Ascending aorta (tissue), 2 donors: ENCODE measurements around the gene CACNA2D2. TPM values are rescaled to one million over a fixed set of nuclear protein-coding genes. Genes with fewer than 3 reads are reported as not detected.

Experiments used
- DNase-seq, 2 donors: peaks; one replicate each; pipeline ENCODE4 v3.0.0-alpha.2; 2019; ENCODE audit warnings: low spot score in 2 of 2
- H3K27ac ChIP-seq, 2 donors: fragments of 200-600 bp; sonication (generic); one replicate each; pipeline ENCODE4 v1.5.1; 2016 to 2017; ENCODE audit warnings: mild to moderate bottlenecking in 1 of 2
- H3K27me3 ChIP-seq: fragments of 200-600 bp; sonication (generic); one replicate; pipeline ENCODE4 v1.5.1; 2017
- H3K36me3 ChIP-seq, 2 donors: fragments of 200-600 bp; sonication (generic); one replicate each; pipeline ENCODE4 v1.5.1; 2016
- H3K4me1 ChIP-seq, 2 donors: fragments of 200-600 bp; sonication (generic); one replicate each; pipeline ENCODE4 v1.5.1; 2016 to 2017; ENCODE audit warnings: mild to moderate bottlenecking in 1 of 2
- H3K4me3 ChIP-seq, 2 donors: fragments of 200-600 bp; sonication (generic); one replicate each; pipeline ENCODE4 v1.5.1; 2016 to 2017; ENCODE audit warnings: mild to moderate bottlenecking in 1 of 2
- H3K9me3 ChIP-seq, 2 donors: fragments of 200-600 bp; sonication (generic); one replicate each; pipeline ENCODE4 v1.5.1; 2016
- intact Hi-C: fragments of 100-400 bp; cut with DNase I; formaldehyde crosslinking; loops from one replicate; pipeline ENCODE4 v1.15.1; 2023
- total RNA-seq: library from RNA; depleted of rRNA; stranded (reverse); fragments of >200 nt; gene quantifications from one replicate; pipeline ENCODE4 v1.1.0, GENCODE V29; 2016
- TF ChIP-seq, protein P1 (sequence below), 3 experiments: fragments of 200-600 bp in 2 of 3; fragments of 450-650 bp in 1 of 3; sonication (generic) in 2 of 3; IDR thresholded peaks; one replicate each; pipeline ENCODE4 v1.5.1; 2016 to 2019; ENCODE audit warnings: antibody characterized with exemption in 3 of 3, mild to moderate bottlenecking in 1 of 3, moderate library complexity in 1 of 3

Gene CACNA2D2
- total RNA-seq, 1 donor from 2014 or later: 0.85 TPM

DNA sequence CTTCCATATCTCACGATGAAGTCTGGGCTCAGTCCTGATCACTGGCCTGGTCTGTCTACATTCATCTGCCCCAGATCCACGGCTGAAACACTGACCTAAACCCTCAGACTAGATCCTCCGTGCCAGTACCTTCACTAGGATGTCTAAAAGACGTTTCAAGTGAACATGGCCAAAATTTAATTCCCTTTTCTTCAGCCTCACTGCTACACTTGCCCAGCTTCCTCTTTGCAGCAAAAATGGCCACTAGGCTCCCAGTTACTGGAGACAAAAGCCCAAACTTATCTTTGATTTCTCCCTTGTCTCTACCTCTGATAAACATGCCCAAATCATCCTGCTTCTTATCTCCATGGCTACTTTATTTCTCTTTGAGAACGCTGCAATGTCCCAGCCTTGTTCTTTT is 164.5 kb downstream of the CACNA2D2 start:
- intact Hi-C loops: no loop called here
- TF ChIP-seq, protein P1, sequence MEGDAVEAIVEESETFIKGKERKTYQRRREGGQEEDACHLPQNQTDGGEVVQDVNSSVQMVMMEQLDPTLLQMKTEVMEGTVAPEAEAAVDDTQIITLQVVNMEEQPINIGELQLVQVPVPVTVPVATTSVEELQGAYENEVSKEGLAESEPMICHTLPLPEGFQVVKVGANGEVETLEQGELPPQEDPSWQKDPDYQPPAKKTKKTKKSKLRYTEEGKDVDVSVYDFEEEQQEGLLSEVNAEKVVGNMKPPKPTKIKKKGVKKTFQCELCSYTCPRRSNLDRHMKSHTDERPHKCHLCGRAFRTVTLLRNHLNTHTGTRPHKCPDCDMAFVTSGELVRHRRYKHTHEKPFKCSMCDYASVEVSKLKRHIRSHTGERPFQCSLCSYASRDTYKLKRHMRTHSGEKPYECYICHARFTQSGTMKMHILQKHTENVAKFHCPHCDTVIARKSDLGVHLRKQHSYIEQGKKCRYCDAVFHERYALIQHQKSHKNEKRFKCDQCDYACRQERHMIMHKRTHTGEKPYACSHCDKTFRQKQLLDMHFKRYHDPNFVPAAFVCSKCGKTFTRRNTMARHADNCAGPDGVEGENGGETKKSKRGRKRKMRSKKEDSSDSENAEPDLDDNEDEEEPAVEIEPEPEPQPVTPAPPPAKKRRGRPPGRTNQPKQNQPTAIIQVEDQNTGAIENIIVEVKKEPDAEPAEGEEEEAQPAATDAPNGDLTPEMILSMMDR (IDR thresholded peaks at IDR 0.05): no peak
- H3K4me1 ChIP-seq: peaks cover 24 to 63% of the 10 kb centered on the region in 2 donors
- no peak for DNase-seq
- no peaks in the 10 kb centered on the region for H3K36me3 ChIP-seq
- H3K4me3 ChIP-seq: peak overlapping the region; percentile 14 to 96
- peak overlapping the region; percentile 99 for H3K27ac ChIP-seq
- no peaks in the 10 kb centered on the region for H3K27me3 ChIP-seq
- H3K9me3 ChIP-seq: no peaks in the 10 kb centered on the region

DNA sequence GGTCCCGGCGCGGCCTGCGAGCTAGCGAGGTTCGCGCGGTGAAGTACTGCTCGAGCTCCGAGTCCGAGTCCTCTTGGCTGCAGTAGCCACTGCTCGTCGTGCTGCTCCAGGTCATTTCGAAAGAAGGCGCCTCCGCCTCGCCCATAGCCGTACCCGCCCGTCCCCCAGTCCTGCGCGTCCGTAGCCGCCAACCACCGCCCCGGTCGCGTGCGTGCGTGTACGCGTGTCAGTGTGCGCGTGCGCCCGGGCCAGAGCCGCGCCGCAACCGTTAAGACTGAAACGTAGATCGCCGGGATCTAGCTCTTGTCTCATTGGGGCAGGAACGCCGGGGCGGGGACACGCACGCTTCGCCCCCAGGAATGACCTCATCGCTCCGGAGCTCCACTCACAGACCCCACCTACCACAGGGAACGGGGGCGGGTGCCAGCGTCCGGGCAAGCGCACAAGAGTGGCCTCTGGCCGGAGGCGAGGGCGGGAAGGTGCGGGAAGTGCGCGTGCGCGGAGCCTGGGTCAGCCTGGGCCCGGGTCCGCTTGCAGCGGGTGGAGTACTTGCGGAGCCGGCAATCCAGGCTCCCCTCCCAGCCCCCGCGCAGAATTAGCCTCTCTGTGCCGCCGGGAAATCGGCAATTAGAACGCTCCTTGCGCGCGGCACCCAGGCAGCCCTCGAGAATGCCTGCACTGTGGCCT is 166.1 kb downstream of the CACNA2D2 start:
- intact Hi-C loops: loop anchor here (1.0 kb wide), 1 partner anchor 22 kb away; the partner anchor contains the start of gene TMEM115
- peaks cover 25 to 70% of the 10 kb centered on the region in 2 donors for H3K4me1 ChIP-seq

DNA sequence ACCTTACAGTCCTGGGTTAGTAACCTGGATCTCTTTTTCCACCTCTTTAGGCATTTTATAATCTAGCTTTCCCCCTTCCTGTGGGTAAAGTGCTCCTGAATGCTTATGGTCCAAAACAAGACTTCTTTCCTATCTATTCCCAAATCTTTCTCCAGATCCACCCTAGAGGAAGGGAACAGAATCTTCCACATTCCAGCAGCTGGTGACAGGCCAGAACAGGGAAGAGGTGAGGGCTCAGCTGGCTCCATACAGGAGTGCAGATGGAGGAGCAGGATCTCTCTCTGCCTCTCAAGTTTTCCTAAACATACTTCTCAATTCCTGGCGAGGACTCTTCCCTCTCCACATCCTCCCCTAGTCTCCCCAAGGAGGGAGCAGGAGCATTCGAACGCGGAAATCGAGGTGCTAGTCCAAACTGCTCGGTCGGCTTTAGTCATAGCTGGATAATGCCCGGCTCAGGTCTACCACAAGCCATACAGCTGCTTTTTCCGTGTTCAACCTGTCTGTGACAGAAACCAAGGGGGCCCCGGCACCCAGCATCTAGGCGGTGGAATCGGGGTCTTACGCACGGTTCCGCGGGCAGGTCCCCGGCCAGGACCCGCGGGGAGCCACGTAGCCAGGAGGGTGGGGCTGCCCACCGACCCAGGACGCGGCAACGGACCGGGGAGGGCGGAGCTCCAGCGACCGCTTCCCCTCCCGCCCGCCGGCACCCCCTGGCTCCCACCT is 166.8 kb downstream of the CACNA2D2 start:
- peak overlapping the region; percentile 72 to 96 for H3K4me3 ChIP-seq
- peak overlapping the region; percentile 99 for H3K27ac ChIP-seq
- no peaks in the 10 kb centered on the region for H3K27me3 ChIP-seq
- peaks cover 25 to 70% of the 10 kb centered on the region in 2 donors for H3K4me1 ChIP-seq
- no peaks in the 10 kb centered on the region for H3K9me3 ChIP-seq
- TF ChIP-seq, protein P1 (IDR thresholded peaks at IDR 0.05): no peak
- DNase-seq: no peak
- intact Hi-C loops: loop anchor here (1.0 kb wide), 1 partner anchor 23 kb away; the partner anchor contains the start of gene TMEM115
- H3K36me3 ChIP-seq: peaks cover 5 to 9% of the 10 kb centered on the region in 2 donors

More for the DNA sequence above, 166.1 kb downstream of the CACNA2D2 start:
- DNase-seq: peak; percentile 99 to 100
- no peaks in the 10 kb centered on the region for H3K9me3 ChIP-seq
- no peaks in the 10 kb centered on the region for H3K27me3 ChIP-seq
- TF ChIP-seq, protein P1 (IDR thresholded peaks at IDR 0.05): no peak
- H3K36me3 ChIP-seq: peaks cover 0 to 2% of the 10 kb centered on the region in 2 donors
- H3K4me3 ChIP-seq: peak overlapping the region; percentile 72 to 96
- H3K27ac ChIP-seq: peak overlapping the region; percentile 99

DNA sequence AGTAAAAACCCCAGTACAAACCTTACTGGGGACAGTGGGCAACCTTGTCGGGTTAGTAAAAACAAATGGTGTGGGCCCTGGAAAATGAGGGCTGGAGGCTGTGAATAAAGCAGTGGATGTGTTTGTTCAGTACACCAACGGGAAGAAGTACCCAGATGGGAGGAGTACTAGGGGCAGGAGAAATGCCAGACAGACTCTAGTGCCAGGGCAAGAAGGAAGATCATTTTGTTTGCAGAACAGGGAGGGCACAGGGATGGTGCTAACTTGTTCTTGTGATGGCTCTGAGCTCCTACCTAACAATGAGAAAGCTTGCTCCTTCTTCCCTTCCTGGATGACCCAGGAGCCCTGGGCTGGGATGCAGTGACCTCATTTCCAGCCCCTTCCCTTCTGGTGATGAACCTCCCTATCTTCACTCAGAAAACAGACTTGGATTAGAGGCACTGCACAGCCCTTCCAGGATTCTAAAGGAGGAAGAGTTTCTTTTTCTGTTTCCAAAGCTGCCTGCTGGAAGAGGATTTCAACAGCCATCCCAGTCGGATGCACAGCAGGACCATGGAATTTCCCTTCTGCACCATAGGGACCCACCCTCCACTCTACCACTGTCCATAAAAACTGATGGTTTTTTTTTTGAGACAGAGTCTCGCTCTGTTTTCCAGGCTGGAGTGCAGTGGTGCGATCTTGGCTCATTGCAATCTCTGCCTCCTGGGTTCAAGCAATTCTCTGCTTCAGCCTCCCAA is 168.9 kb downstream of the CACNA2D2 start:
- DNase-seq: no peak
- H3K9me3 ChIP-seq: no peaks in the 10 kb centered on the region
- intact Hi-C loops: no loop called here
- TF ChIP-seq, protein P1 (IDR thresholded peaks at IDR 0.05): no peak
- peaks cover 26 to 30% of the 10 kb centered on the region in 2 donors for H3K36me3 ChIP-seq
- H3K27ac ChIP-seq: peak overlapping the region; percentile 99
- peaks cover 17 to 51% of the 10 kb centered on the region in 2 donors for H3K4me1 ChIP-seq
- no peaks in the 10 kb centered on the region for H3K27me3 ChIP-seq
- H3K4me3 ChIP-seq: peak overlapping the region; percentile 0 to 96

DNA sequence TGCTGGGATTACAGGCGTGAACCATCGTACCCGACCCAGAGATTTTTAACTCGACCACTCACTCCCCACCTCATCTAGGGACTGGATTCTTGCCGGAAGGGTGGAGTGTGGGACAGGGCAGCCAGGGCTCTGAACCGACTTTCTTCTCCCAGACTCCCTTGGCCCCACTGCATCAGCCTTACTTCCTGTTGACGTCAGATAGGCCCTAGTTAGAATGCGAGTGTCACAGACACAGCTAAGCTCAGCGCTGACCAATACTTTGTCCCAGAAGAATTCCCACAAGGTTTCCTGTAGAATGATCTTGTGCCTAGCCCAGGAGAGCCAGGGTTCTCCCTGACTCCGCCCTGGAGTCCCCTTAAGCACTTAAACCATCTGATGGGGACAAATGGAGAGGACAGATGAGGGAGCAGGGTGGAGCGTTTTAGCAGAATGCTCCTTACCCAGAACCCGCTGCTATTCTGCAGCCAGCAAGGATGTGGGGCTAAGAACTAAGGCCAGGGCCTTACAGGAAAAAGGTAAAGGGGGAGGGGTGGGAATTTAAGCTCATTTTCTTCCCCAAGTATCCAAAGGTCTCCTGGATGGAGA is 169.6 kb downstream of the CACNA2D2 start:
- TF ChIP-seq, protein P1 (IDR thresholded peaks at IDR 0.05): no peak
- H3K9me3 ChIP-seq: no peaks in the 10 kb centered on the region
- H3K27me3 ChIP-seq: no peaks in the 10 kb centered on the region
- peak overlapping the region in 1 of 2 donors; percentile 15 for H3K4me3 ChIP-seq
- peak overlapping the region; percentile 99 for H3K27ac ChIP-seq
- intact Hi-C loops: no loop called here
- peaks cover 15 to 45% of the 10 kb centered on the region in 2 donors for H3K4me1 ChIP-seq
- peaks cover 28 to 33% of the 10 kb centered on the region in 2 donors for H3K36me3 ChIP-seq
- peak in 1 of 2 donors; percentile 85 for DNase-seq
